ENCODE results near the gene RNASE13. TPM values are rescaled to one million over a fixed set of nuclear protein-coding genes. Genes with fewer than 3 reads are reported as not detected.
"Not testable (repeated sequence)": the region's sequence is repeated elsewhere in the genome, so short reads cannot be mapped to it uniquely, and the experiment has no call there.

RNASE13 gene
- total RNA-seq, 1 donor from 2014 or later, result not detected

DNA sequence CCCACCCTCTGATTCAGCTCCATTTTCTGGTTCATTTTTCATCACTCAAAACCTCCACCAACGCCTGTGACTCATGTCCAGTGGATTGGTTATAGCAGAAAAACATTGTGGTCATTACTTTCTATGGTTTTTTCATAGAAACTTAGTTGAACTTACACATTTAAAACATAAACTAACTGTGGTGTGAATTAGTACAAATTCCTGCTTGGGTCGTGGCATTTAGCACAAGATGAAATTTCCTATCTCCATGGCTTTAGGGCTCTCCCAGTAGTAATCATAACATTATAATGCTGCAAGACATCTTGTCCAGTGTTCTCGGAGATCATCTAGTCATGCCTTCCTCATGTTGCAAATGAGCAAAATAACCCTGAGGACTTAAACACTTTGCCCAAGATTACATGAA lies 14.7 kb upstream of the RNASE13 start:
- intact Hi-C loops (cut with micrococcal nuclease), result no loop called here
- no peak for DNase-seq
- no peak for ATAC-seq

DNA sequence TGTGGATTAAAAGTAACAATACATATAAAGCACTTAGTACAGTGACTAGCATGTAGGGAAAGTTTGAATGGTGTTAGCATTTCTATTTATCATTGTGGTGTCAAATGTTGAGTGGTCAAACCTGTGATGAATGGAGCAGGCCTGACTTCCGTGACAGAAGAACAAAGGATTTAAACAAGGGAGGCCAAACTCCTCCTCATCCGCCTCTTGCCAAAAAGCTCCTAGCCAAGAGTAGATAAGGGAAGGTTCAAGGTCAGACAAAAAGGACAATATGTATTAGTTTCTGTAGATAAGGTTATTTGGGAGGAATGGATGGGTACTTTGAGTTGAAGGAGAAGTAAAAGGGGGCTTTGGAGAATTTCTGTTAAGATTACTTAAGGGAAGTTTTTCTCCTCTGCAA lies 14.0 kb upstream of the RNASE13 start:
- peak; percentile 42 for ATAC-seq

DNA sequence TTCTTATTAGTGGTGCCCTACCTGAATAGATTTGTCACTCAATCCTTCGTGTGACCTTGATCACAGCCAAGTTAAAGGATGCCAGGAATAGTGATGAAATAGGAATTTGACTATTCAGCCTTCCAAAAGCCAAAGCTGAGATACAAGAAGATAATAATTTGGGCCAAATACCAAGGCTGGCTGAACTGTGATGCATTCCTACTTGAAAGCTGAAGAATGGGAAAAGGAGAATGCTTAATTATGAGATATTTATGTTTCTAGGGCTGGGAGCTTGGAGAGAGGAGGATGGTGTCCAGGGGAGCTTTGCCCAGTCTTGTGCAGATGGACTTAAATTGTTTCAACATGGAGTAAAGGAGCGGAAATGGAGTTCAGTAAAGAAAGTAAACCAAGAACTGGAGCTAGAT lies 12.8 kb upstream of the RNASE13 start:
- intact Hi-C loops (cut with micrococcal nuclease), result no loop called here
- DNase-seq, result no peak
- ATAC-seq, result no peak

More for the DNA sequence above, 14.0 kb upstream of the RNASE13 start:
- no peak for DNase-seq
- intact Hi-C loops (cut with micrococcal nuclease), result no loop called here

- ATAC-seq, result peak; percentile 39
- DNase-seq, result peak; percentile 53
These were observed 9.5 kb upstream of the RNASE13 start for GRCh38 chr14:21043974-21044618.

GRCh38 chr14:21043387-21043973 lies 8.9 kb upstream of the RNASE13 start:
- ATAC-seq (peak; percentile 17), DNase-seq (no peak)
- intact Hi-C loops (cut with micrococcal nuclease), result no loop called here

More at GRCh38 chr14:21043974-21044618, 9.5 kb upstream of the RNASE13 start:
- intact Hi-C loops (cut with micrococcal nuclease), result no loop called here

GRCh38 chr14:21042918-21043317 lies 8.3 kb upstream of the RNASE13 start:
- peak; percentile 42 for DNase-seq
- peak; percentile 24 for ATAC-seq
- intact Hi-C loops (cut with micrococcal nuclease), result no loop called here

GRCh38 chr14:21041676-21042433 lies 7.2 kb upstream of the RNASE13 start, which contains the start of gene RNASE7:
Gene RNASE7 (plus strand): TSS chr14:21042362. CDS start chr14:21042993, 631 bp downstream.
- no peak for ATAC-seq
- no peak for DNase-seq
- intact Hi-C loops (cut with micrococcal nuclease), result loop anchor here (2.0 kb wide), 1 partner anchor 27 kb away; no protein-coding TSS in a partner anchor

GRCh38 chr14:21040941-21041340 lies 6.3 kb upstream of the RNASE13 start:
- ATAC-seq, DNase-seq: not testable (repeated sequence)
- intact Hi-C loops (cut with micrococcal nuclease), result loop anchor here (2.0 kb wide), 1 partner anchor 26 kb away; no protein-coding TSS in a partner anchor

GRCh38 chr14:21040370-21040925 lies 5.8 kb upstream of the RNASE13 start:
- ATAC-seq, result no peak
- no peak for DNase-seq
- intact Hi-C loops (cut with micrococcal nuclease), result loop anchor here (2.0 kb wide), 1 partner anchor 26 kb away; no protein-coding TSS in a partner anchor

- ATAC-seq, result peak; percentile 73
- DNase-seq, result peak; percentile 48
- intact Hi-C loops (cut with micrococcal nuclease), result loop anchor here (2.0 kb wide), 1 partner anchor 25 kb away; no protein-coding TSS in a partner anchor
These were observed 5.2 kb upstream of the RNASE13 start for GRCh38 chr14:21039585-21040369.

DNA sequence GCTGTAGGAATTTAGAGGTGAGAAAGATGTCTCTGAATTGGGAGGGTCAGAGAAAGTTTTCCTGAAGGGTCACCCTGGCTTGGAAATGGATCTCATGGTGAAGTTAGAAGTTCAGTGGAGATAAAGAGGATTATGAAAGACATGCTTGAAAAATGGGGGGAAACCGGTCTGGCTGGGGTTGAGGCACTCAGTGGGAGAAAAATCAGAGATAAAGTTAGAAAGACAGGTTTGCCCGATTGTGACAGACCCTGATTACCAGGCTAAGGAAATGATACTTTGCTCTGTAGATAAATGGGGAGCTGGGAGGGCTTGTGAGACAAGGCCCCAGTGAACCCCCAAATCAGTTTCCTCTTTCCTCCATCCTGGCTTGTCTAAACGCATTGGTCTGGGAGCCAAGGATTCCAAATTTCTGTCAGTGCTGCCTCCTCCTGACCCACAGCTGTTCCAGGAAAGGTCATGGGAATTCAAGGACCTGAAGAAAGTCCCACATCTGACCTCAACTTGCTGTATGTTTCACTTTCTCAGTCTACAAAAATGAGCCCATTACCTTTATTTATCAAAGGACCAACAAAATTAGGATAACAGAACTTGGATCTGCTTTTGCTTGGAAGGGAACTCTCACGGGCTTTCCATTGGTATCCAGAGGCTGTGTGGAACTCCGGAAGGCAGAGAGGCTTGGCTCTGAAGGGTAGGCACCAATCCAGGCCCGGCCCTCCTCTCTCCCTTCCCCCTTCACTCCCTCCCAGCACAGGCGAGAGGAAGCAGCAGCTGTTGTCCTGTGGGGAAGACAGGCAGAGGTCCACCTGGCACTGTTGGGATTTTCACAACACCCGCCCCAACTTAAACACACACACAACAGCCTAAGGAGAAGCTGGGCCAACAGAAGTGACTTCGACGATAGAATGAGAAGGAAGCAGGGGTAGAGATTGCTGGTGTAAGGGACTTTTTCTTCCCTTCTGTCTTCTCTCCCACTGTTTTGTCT lies 4.1 kb upstream of the RNASE13 start:
- intact Hi-C loops (cut with micrococcal nuclease), result no loop called here
- peak; percentile 95 for ATAC-seq
- DNase-seq, result peak; percentile 90

- DNase-seq (no peak), ATAC-seq (no peak)
- intact Hi-C loops (cut with micrococcal nuclease), result no loop called here
These were observed 2.5 kb upstream of the RNASE13 start for GRCh38 chr14:21037156-21037555.

GRCh38 chr14:21036751-21037150 lies 2.1 kb upstream of the RNASE13 start:
- no peak for ATAC-seq
- intact Hi-C loops (cut with micrococcal nuclease), result no loop called here
- no peak for DNase-seq

GRCh38 chr14:21033133-21033698 lies 1.4 kb downstream of the RNASE13 start:
- no peak for DNase-seq
- intact Hi-C loops (cut with micrococcal nuclease), result no loop called here

DNA sequence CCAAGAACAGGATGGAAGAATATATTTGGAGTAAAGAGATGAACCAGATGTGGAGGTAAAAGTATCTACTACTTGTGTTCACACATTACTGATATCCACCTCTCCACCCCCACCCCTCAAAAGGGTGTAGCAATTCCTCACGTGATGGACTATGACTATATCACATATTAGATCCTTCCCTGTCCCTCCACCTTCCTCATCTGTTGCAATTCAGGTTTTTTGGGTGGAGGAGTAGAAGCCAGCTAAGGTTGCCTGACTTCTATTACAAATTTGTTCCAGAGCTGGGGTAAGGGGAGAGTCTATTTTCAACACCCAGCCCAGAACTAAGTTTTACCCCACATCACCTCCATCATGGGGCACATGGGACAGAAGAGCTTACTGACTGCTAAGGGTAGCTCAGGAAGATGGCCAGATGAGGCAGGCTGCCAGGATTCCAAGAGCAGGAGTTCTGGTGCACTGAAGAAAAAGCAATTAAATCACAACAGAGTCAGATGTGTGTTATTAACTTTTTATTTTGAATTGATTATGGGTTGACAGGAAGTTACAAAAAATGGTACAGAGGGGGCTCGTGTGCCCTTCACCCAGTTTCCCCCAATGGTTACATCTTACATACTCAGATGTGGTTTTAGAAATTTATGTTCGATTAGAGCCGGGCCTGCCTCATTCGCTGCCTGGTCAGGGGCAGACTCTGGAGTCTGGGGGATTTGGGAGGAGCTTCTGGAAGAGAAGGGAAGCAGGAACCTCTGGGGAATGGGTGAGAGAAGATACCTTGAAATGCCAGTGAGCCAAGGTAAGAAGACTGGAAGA lies 2.1 kb downstream of the RNASE13 start:
- intact Hi-C loops (cut with micrococcal nuclease), result no loop called here
- ATAC-seq, result no peak
- no peak for DNase-seq

More at GRCh38 chr14:21033133-21033698, 1.4 kb downstream of the RNASE13 start:
- no peak for ATAC-seq

DNA sequence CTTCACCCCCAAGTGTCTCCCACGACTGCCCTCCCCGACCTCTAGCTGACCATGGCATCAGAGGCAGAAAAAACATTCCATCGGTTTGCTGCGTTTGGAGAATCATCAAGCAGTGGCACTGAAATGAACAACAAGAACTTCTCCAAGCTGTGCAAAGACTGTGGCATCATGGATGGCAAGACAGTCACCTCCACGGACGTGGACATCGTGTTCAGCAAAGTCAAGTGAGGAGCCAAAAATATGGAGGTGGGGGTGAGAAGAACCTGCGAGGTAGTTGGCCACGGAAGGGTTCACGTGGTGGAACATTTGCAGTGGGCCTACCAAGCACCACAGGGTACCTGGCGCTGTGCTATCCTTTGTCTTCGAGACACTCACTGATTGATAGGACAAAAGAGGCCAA lies 4.1 kb downstream of the RNASE13 start:
- intact Hi-C loops (cut with micrococcal nuclease), result no loop called here
- ATAC-seq (no peak), DNase-seq (no peak)

DNA sequence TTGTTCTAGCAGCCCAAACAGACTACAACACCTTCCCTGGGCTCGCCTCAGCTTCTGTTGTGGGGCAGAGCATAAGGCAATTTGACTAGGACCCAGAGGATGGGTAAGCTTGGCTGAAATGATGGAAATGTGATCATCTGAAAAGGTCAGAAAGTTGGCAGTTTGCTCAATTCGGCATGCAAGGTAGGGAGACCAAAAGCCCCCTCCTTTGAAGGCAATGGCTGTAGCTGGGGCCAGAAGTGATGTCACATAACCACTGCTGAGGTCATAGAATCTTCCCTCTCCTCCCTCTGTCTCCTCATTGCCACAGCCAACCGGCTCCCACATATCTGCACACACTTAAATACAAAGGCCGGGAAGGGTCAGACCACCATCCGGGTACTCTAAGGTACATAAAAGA lies 4.7 kb downstream of the RNASE13 start, which contains the start of gene TPPP2:
Gene TPPP2, plus strand, starts transcription at position 301 of the 400 bp plus-strand sequence. CDS start 365 bp downstream, outside the sequence.
- ATAC-seq (no peak), DNase-seq (no peak)
- intact Hi-C loops (cut with micrococcal nuclease), result no loop called here
